ENCODE results near the gene EDIL3. TPM values are rescaled to one million over a fixed set of nuclear protein-coding genes. Genes with fewer than 3 reads are reported as not detected.

EDIL3 gene
- total RNA-seq, 1 experiment from 2014 or later, result 0.32 TPM

DNA sequence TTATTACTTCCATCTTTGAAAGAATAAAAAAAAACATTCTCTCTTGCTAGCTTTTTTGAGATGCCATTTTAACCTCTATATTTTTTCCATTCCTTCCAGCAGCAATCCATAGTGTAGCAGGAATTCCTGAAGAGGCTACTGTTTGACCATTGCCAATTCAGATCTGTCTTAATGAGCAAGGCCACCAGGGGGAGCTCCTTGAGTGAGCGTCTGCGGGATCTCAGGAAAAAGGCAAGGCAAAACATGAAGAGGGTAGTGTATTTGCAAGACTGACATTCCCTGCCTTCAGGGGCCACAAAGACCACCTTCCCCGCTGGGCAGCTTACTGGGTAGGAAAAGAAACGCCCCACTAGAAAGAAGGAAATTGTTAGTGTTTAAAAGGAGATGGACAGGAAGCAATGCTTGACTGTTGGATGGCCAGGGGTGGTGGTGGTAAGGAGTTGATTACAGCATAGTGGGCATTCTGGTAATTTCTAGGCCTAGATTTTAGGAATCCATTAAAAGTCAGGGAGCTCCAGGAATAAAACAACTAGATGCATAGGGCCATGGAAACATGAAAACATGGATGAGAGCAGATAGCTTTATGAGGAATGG lies 457.4 kb downstream of the EDIL3 start:
- Histone ChIP-seq H3K9me2 (ENCODE audit: insufficient read depth) (no peaks in the 10 kb centered on the region), H3K4me3 (replicated peaks in 1 of 2; ENCODE audit: low read depth in 1 of 2, low read length in 2 of 2) (no peak overlapping the region), H2AFZ (ENCODE audit: low read depth, low read length, poor library complexity, severe bottlenecking) (peak overlapping the region; percentile 83), H3K36me3 (ENCODE audit: control insufficient read depth in 1 of 2, insufficient read depth in 2 of 2, low read length in 2 of 2) (no peaks in the 10 kb centered on the region), H3K9ac (ENCODE audit: low read length) (no peak overlapping the region), H3K4me1 (ENCODE audit: control insufficient read depth in 1 of 2, insufficient read depth in 2 of 2, low read length in 2 of 2) (peaks cover 3 to 5% of the 10 kb centered on the region in 2 experiments; a peak in 3 of 4 replicates), H3K27me3 (ENCODE audit: insufficient read depth, low read length) (no peaks in the 10 kb centered on the region), H3K27ac (ENCODE audit: low read depth, low read length) (no peak overlapping the region), H4K20me1 (ENCODE audit: insufficient read depth) (no peaks in the 10 kb centered on the region), H3K9me3 (ENCODE audit: control insufficient read depth in 1 of 2, insufficient read depth in 1 of 2, low read depth in 1 of 2, low read length in 2 of 2) (no peaks in the 10 kb centered on the region), H3K79me2 (ENCODE audit: insufficient read depth, low read length) (no peaks in the 10 kb centered on the region), H3K4me2 (ENCODE audit: low read length) (no peak overlapping the region)
- intact Hi-C loops (cut with micrococcal nuclease), result loop anchor here (2.0 kb wide), 1 partner anchor 328 kb away; no protein-coding TSS in a partner anchor
- ATAC-seq (peak; percentile 82), DNase-seq (ENCODE audit: low read depth, low spot score) (peak; percentile 57)
- BruUV-seq (replicated peaks), result no TSS peak
- CTCF ChIA-PET, result interaction anchor here (0.7 to 2.1 kb wide), 13 partner anchors 9 to 1122 kb away, joined by 3 to 14 read pairs (median 4); no protein-coding TSS in a partner anchor
- peak; percentile 77 for TF ChIP-seq RAD21 (IDR thresholded peaks at IDR 0.05; ENCODE audit: low read depth)
- no peak for TF ChIP-seq ZNF274 (IDR thresholded peaks at IDR 0.05; ENCODE audit: low read depth, low read length)
- TF ChIP-seq, protein P1, sequence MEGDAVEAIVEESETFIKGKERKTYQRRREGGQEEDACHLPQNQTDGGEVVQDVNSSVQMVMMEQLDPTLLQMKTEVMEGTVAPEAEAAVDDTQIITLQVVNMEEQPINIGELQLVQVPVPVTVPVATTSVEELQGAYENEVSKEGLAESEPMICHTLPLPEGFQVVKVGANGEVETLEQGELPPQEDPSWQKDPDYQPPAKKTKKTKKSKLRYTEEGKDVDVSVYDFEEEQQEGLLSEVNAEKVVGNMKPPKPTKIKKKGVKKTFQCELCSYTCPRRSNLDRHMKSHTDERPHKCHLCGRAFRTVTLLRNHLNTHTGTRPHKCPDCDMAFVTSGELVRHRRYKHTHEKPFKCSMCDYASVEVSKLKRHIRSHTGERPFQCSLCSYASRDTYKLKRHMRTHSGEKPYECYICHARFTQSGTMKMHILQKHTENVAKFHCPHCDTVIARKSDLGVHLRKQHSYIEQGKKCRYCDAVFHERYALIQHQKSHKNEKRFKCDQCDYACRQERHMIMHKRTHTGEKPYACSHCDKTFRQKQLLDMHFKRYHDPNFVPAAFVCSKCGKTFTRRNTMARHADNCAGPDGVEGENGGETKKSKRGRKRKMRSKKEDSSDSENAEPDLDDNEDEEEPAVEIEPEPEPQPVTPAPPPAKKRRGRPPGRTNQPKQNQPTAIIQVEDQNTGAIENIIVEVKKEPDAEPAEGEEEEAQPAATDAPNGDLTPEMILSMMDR (IDR thresholded peaks at IDR 0.05 in 2 of 3, conservative IDR thresholded peaks at IDR 0.05 in 1 of 3; ENCODE audit: borderline replicate concordance in 1 of 3, insufficient read depth in 1 of 3, low read depth in 2 of 3, low read length in 2 of 3), result peak; percentile 76 to 91 (median 83)
- no peak for TF ChIP-seq TCF7L2 (IDR thresholded peaks at IDR 0.05; ENCODE audit: borderline replicate concordance, extremely low read depth, insufficient read depth, insufficient read length)
- POLR2A ChIA-PET, result interaction anchor here (1.1 kb wide), 1 partner anchor 10 kb away, joined by 3 read pairs; no protein-coding TSS in a partner anchor
- RAD21 ChIA-PET (ENCODE audit: low non-redundant PET in 1 of 2, low total read pairs in 2 of 2, uncharacterized antibody in 2 of 2, unreplicated experiment in 2 of 2), result interaction anchor here in 1 of 2 experiments (1.7 kb wide), 1 partner anchor 210 kb away, joined by 3 read pairs; no protein-coding TSS in a partner anchor

DNA sequence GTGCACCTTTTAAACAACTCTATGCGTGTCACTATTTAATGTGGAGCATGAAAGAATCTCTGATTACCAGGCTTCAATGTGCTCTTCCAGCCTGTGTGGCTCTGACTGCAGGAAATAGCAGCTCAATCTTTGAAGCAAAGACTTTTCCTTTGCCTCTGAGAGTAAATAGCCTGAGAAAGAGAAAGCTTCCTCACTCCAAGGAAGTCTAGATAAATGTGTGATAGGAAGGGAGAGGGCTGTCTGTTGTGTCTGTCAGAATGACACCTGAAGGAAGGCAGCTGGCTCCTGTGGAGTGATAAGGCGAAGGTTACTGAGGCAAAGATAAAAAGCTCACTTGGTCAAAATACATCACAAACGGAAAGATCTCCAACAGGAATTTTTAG lies 458.7 kb downstream of the EDIL3 start:
- Histone ChIP-seq H3K27ac (ENCODE audit: low read depth, low read length) (no peak overlapping the region), H3K4me2 (ENCODE audit: low read length) (no peak overlapping the region), H3K27me3 (ENCODE audit: insufficient read depth, low read length) (no peaks in the 10 kb centered on the region), H3K4me1 (ENCODE audit: control insufficient read depth in 1 of 2, insufficient read depth in 2 of 2, low read length in 2 of 2) (peaks cover 3 to 5% of the 10 kb centered on the region in 2 experiments; a peak in 3 of 4 replicates), H3K9me2 (ENCODE audit: insufficient read depth) (no peaks in the 10 kb centered on the region), H3K36me3 (ENCODE audit: control insufficient read depth in 1 of 2, insufficient read depth in 2 of 2, low read length in 2 of 2) (no peaks in the 10 kb centered on the region), H3K9me3 (ENCODE audit: control insufficient read depth in 1 of 2, insufficient read depth in 1 of 2, low read depth in 1 of 2, low read length in 2 of 2) (no peaks in the 10 kb centered on the region), H3K4me3 (replicated peaks in 1 of 2; ENCODE audit: low read depth in 1 of 2, low read length in 2 of 2) (no peak overlapping the region), H4K20me1 (ENCODE audit: insufficient read depth) (no peaks in the 10 kb centered on the region), H3K9ac (ENCODE audit: low read length) (no peak overlapping the region), H3K79me2 (ENCODE audit: insufficient read depth, low read length) (no peaks in the 10 kb centered on the region), H2AFZ (ENCODE audit: low read depth, low read length, poor library complexity, severe bottlenecking) (no peak overlapping the region)
- ChIA-PET RAD21 (ENCODE audit: low non-redundant PET in 1 of 2, low total read pairs in 2 of 2, uncharacterized antibody in 2 of 2, unreplicated experiment in 2 of 2) (no interaction called here), POLR2A (no interaction called here), CTCF (no interaction called here)
- no TSS peak for BruUV-seq (replicated peaks)
- intact Hi-C loops (cut with micrococcal nuclease), result loop anchor here (2.0 kb wide), 1 partner anchor 329 kb away; no protein-coding TSS in a partner anchor
- no peak for DNase-seq (ENCODE audit: low read depth, low spot score)
- ATAC-seq, result no peak
- TF ChIP-seq ELF1 (IDR thresholded peaks at IDR 0.05; ENCODE audit: borderline replicate concordance, low read depth) (no peak), ZFX (IDR thresholded peaks at IDR 0.05) (no peak), EGR1 (IDR thresholded peaks at IDR 0.05; ENCODE audit: low read depth) (no peak), POLR2AphosphoS5 (IDR thresholded peaks at IDR 0.05; ENCODE audit: low read depth, low read length) (no peak), CBX3 (IDR thresholded peaks at IDR 0.05; ENCODE audit: low read depth) (no peak), SRF (IDR thresholded peaks at IDR 0.05; ENCODE audit: low read depth) (no peak), JUND (IDR thresholded peaks at IDR 0.05) (no peak), SIN3A (IDR thresholded peaks at IDR 0.05; ENCODE audit: low read depth) (no peak)
- TF ChIP-seq, protein P2, sequence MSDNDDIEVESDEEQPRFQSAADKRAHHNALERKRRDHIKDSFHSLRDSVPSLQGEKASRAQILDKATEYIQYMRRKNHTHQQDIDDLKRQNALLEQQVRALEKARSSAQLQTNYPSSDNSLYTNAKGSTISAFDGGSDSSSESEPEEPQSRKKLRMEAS (IDR thresholded peaks at IDR 0.05), result no peak
- TF ChIP-seq, protein P3, sequence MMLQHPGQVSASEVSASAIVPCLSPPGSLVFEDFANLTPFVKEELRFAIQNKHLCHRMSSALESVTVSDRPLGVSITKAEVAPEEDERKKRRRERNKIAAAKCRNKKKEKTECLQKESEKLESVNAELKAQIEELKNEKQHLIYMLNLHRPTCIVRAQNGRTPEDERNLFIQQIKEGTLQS (IDR thresholded peaks at IDR 0.05), result no peak
- TF ChIP-seq, protein P4, sequence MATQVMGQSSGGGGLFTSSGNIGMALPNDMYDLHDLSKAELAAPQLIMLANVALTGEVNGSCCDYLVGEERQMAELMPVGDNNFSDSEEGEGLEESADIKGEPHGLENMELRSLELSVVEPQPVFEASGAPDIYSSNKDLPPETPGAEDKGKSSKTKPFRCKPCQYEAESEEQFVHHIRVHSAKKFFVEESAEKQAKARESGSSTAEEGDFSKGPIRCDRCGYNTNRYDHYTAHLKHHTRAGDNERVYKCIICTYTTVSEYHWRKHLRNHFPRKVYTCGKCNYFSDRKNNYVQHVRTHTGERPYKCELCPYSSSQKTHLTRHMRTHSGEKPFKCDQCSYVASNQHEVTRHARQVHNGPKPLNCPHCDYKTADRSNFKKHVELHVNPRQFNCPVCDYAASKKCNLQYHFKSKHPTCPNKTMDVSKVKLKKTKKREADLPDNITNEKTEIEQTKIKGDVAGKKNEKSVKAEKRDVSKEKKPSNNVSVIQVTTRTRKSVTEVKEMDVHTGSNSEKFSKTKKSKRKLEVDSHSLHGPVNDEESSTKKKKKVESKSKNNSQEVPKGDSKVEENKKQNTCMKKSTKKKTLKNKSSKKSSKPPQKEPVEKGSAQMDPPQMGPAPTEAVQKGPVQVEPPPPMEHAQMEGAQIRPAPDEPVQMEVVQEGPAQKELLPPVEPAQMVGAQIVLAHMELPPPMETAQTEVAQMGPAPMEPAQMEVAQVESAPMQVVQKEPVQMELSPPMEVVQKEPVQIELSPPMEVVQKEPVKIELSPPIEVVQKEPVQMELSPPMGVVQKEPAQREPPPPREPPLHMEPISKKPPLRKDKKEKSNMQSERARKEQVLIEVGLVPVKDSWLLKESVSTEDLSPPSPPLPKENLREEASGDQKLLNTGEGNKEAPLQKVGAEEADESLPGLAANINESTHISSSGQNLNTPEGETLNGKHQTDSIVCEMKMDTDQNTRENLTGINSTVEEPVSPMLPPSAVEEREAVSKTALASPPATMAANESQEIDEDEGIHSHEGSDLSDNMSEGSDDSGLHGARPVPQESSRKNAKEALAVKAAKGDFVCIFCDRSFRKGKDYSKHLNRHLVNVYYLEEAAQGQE (IDR thresholded peaks at IDR 0.05; ENCODE audit: low read depth), result no peak

All from HCT116 (cell line).